ENCODE data around the gene EIPR1. TPM values are rescaled to one million over a fixed set of nuclear protein-coding genes. Genes with fewer than 3 reads are reported as not detected.

The EIPR1 gene
- total and polyA plus RNA-seq, 4 donors = 26.2 to 45.4 (median 36.1) TPM

DNA sequence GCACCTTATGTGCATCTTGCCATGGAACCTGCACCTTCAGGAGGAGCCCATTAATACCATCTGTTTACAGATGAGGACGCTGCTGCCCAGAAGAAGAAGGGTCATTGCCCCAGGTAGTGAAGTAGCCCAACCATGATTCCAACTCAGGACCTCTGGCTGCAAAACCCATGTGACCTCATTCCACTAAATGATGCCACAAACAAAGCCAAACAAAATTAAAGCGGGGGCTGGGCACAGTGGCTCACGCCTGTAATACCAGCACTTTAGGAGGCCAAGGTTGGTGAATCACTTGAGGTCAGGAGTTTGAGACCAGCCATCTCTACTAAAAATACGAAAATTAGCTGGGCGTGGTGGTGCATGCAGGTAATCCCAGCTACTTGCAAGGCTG, 202.1 kb downstream of the EIPR1 start:
- 92% methylated on average over 5 of the region's 5 CpGs for WGBS (ENCODE audit: insufficient coverage)
- Histone ChIP-seq H3K27ac (ENCODE audit: low read depth, low read length) (no peak overlapping the region), H3K4me1 (ENCODE audit: control insufficient read depth, insufficient read depth, low read length) (peaks cover 25% of the 10 kb centered on the region), H3K4me3 (ENCODE audit: low read depth, low read length) (no peak overlapping the region), H3K27me3 (ENCODE audit: control insufficient read depth, insufficient read depth, low read length) (no peaks in the 10 kb centered on the region), H3K9me3 (ENCODE audit: control insufficient read depth, insufficient read depth, low read length) (no peaks in the 10 kb centered on the region), H3K36me3 (ENCODE audit: control insufficient read depth, insufficient read depth, low read length) (peaks cover 58% of the 10 kb centered on the region)
- no peak for DNase-seq (ENCODE audit: low read depth in 4 of 6, low spot score in 6 of 6)

DNA sequence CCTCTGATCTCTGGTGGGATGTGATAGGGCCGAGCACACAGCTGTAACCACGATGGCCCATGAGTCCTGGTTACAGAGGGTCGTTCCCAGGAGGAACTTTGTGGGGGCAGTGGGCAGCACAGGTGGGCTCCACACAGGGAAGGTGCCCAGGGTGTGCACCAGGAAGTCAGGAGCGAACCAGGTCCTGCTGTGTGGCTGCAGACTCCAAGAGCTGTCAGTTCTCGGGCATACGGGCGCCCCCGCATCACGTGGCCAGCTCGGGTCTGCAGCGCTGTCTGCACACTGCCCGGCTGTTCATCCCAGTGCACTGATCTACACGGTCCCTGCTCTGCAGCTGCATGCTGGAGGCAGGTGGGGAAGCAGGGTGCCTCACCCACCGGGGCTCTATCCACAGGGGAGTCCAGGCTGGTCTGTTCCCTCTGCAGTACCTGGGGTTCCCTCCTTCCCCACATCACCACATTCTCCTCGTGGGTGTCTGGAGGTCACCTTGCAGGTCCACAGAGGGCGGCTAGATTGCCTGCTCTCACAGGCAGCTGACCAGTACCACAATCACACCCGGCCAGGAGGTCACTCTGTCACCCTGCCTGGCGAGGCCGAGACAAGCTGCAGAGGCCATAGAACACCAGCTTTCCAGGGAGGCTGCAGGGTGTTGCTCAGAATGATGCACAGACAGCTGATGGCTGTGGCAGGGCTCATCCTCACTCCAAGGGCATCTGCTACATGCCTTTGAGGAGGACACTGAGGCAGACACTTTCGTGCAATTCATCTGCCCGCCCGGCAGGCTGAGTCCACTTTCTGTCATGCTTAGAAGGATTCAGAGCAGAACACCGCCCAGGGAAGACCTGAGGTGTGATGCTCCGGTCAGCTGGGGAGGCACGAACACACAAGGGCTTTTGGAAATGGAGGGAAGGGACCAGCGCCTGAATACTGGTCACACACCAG, 202.7 kb downstream of the EIPR1 start:
- peaks cover 56% of the 10 kb centered on the region for H3K36me3 ChIP-seq (ENCODE audit: control insufficient read depth, insufficient read depth, low read length)
- H3K27ac ChIP-seq (ENCODE audit: low read depth, low read length) = no peak overlapping the region
- peaks cover 25% of the 10 kb centered on the region for H3K4me1 ChIP-seq (ENCODE audit: control insufficient read depth, insufficient read depth, low read length)
- no peaks in the 10 kb centered on the region for H3K9me3 ChIP-seq (ENCODE audit: control insufficient read depth, insufficient read depth, low read length)
- DNase-seq (ENCODE audit: low read depth in 4 of 6, low spot score in 6 of 6) = no peak
- H3K27me3 ChIP-seq (ENCODE audit: control insufficient read depth, insufficient read depth, low read length) = no peaks in the 10 kb centered on the region
- H3K4me3 ChIP-seq (ENCODE audit: low read depth, low read length) = no peak overlapping the region
- whole genome bisulfite sequencing (ENCODE audit: insufficient coverage) = 86% methylated on average over 26 of the region's 26 CpGs

DNA sequence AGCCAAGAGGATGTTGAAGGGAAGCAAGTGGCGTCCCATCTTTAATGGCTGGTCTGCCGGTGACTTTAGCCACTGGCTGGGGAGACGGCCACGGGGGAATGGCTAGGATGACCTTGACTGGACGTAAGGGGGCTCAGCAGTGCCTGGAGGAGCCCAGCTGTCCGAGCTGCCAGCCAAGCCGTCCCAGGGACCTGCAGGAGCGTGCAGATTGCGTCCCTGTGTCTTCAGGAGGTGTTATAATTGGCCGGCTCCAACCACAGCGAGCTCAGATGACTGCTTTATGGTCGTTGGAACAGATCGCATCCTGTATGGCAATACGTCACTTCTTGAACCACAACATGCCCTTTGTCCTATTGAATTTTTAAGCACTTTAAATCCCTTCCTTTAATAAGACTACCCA, 204.6 kb downstream of the EIPR1 start:
- Histone ChIP-seq H3K9me3 (ENCODE audit: control insufficient read depth, insufficient read depth, low read length) (no peaks in the 10 kb centered on the region), H3K4me3 (ENCODE audit: low read depth, low read length) (no peak overlapping the region), H3K27me3 (ENCODE audit: control insufficient read depth, insufficient read depth, low read length) (no peaks in the 10 kb centered on the region), H3K4me1 (ENCODE audit: control insufficient read depth, insufficient read depth, low read length) (peaks cover 22% of the 10 kb centered on the region), H3K36me3 (ENCODE audit: control insufficient read depth, insufficient read depth, low read length) (peaks cover 49% of the 10 kb centered on the region), H3K27ac (ENCODE audit: low read depth, low read length) (no peak overlapping the region)
- DNase-seq (ENCODE audit: low read depth in 4 of 6, low spot score in 6 of 6) = no peak
- WGBS (ENCODE audit: insufficient coverage) = 83% methylated on average over 14 of the region's 14 CpGs

DNA sequence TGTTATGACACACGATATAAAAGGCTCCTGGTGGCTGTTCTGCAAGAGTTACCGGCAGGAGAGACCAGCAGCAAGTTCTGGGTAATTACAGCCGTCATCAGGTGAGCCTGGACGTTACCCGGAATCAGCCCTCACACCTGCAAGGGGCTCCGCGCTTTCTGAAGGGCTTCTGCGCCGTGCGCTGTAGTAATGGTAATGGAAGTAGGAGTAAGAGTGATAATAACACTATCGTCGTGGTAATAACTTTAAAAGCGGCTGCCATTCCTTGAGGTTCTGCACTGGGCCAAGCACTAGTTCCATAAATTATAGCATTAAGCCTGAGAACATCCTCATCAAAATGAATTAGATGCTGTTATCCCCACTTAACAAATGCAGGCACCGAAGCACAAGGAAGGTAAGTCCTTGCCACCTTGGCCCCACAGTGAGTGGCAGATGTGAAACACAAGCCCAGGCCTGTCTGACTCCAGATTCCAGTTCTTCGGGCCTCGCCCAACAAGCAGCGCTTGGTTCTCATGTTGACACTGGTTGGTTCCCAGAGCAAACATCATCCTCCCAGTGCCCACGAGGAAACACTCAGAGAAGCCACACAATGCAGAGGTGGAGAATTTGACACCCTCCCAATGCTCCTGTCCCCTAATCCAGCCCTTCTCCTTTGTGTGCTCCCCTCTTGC, 205.2 kb downstream of the EIPR1 start:
- WGBS (ENCODE audit: insufficient coverage) = 94% methylated on average over 13 of the region's 18 CpGs
- H3K4me3 ChIP-seq (ENCODE audit: low read depth, low read length) = no peak overlapping the region
- H3K36me3 ChIP-seq (ENCODE audit: control insufficient read depth, insufficient read depth, low read length) = peaks cover 49% of the 10 kb centered on the region
- H3K4me1 ChIP-seq (ENCODE audit: control insufficient read depth, insufficient read depth, low read length) = peaks cover 21% of the 10 kb centered on the region
- DNase-seq (ENCODE audit: low read depth in 4 of 6, low spot score in 6 of 6) = no peak
- no peaks in the 10 kb centered on the region for H3K9me3 ChIP-seq (ENCODE audit: control insufficient read depth, insufficient read depth, low read length)
- no peaks in the 10 kb centered on the region for H3K27me3 ChIP-seq (ENCODE audit: control insufficient read depth, insufficient read depth, low read length)
- no peak overlapping the region for H3K27ac ChIP-seq (ENCODE audit: low read depth, low read length)

DNA sequence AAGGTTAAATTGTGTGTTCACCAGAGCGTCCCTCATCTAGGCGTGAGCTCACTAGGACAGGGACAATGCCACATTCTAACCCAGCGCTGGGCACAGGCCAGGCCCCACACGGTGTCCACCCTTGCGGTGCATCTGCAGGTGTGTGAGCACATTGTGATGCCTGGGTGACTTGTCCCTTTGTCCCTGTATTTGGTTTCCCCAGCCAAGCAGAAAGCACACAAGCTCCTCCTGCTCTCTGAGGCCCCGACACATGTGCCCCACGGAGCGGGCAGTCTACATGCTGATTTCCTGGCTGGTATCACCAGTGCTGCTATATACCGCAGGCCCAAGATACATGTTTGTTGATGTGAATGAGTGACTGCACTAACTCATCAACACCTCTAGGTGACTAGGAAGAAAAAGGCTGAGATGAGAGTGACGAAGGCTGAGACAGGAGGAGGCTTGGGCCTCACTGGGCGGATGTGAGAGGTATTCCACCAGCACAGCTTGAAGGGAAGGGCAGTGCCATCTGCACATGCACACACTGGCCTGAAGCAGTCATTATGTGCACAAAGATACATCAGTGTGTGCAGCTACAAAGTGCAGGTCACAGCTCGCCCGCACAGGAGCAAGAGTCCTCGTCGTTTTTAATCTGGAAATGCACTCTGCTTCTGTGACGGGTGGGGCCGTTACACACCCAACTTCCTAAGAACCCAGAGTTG, 205.9 kb downstream of the EIPR1 start:
- 89% methylated on average over 13 of the region's 17 CpGs for WGBS (ENCODE audit: insufficient coverage)
- Histone ChIP-seq H3K9me3 (ENCODE audit: control insufficient read depth, insufficient read depth, low read length) (no peaks in the 10 kb centered on the region), H3K27ac (ENCODE audit: low read depth, low read length) (no peak overlapping the region), H3K36me3 (ENCODE audit: control insufficient read depth, insufficient read depth, low read length) (peaks cover 43% of the 10 kb centered on the region), H3K4me1 (ENCODE audit: control insufficient read depth, insufficient read depth, low read length) (peaks cover 20% of the 10 kb centered on the region), H3K4me3 (ENCODE audit: low read depth, low read length) (no peak overlapping the region), H3K27me3 (ENCODE audit: control insufficient read depth, insufficient read depth, low read length) (no peaks in the 10 kb centered on the region)
- DNase-seq (ENCODE audit: low read depth in 4 of 6, low spot score in 6 of 6) = no peak

DNA sequence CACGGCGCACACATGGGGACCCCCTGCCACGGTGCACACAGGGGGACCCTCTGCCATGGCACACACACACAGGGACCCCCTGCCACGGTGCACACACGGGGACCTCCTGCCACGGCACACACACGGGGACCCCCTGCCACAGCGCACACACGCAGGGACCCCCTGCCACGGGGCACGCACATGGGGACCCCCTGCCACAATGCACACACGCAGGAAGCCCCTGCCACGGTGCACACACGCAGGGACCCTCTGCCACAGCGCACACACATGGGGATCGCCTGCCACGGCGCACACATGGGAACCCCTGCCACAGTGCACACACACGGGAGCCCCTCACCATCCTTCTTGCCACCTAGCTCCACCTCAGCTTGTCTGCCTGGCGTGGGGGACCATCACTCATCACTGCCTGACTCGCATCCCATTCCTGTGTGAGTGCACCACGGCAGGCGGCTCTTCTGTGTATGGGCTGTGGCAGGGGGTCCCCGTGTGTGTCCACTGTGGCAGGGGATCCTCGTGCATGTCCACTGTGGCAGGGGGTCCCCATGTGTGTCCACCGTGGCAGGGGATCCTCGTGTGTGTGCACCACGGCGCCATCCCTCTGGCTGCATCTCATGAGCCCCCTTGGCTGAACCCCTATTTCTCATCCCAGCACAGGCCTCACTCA, 206.7 kb downstream of the EIPR1 start:
- WGBS (ENCODE audit: insufficient coverage) = 94% methylated on average over 29 of the region's 29 CpGs
- Histone ChIP-seq H3K27me3 (ENCODE audit: control insufficient read depth, insufficient read depth, low read length) (no peaks in the 10 kb centered on the region), H3K4me1 (ENCODE audit: control insufficient read depth, insufficient read depth, low read length) (peaks cover 12% of the 10 kb centered on the region), H3K9me3 (ENCODE audit: control insufficient read depth, insufficient read depth, low read length) (no peaks in the 10 kb centered on the region), H3K27ac (ENCODE audit: low read depth, low read length) (no peak overlapping the region), H3K36me3 (ENCODE audit: control insufficient read depth, insufficient read depth, low read length) (peaks cover 38% of the 10 kb centered on the region), H3K4me3 (ENCODE audit: low read depth, low read length) (no peak overlapping the region)
- no peak for DNase-seq (ENCODE audit: low read depth in 4 of 6, low spot score in 6 of 6)

DNA sequence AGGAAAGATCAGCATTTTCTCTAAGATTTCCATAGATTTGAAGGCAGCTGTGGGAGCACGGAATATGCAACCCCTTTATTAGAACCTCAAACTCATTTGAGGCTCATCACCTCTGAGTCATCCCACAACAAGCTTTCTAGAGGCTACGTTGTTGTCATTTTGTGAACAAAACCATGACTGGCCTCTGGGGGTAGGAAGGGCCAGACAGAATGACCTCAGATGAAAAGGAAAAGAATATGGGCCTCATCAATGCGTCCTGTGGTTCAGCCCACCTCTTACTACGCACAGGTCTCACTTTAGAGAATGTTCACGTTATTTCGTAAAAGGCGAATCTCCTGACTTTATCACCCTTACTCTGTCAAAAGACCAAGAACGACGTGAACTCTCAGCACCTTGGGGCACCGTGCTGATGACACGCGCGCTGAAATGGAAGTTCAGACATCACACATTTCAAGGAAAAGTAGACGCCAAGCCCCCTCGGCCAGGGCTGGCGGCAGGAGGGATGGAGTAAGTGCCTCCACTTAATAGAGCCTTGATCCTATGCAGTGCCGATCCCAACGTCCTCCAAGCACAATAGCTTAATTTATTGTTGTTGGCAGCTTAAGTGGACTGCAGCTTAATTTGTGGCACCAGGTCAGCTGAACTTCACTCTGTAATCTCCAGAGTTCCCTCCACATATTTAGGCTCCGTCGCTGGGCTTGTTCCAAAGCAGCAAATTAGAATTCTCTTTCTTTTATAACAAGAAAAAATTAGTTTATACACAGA, 208.3 kb downstream of the EIPR1 start:
- Histone ChIP-seq H3K36me3 (ENCODE audit: control insufficient read depth, insufficient read depth, low read length) (peaks cover 28% of the 10 kb centered on the region), H3K27me3 (ENCODE audit: control insufficient read depth, insufficient read depth, low read length) (no peaks in the 10 kb centered on the region), H3K4me3 (ENCODE audit: low read depth, low read length) (no peak overlapping the region), H3K4me1 (ENCODE audit: control insufficient read depth, insufficient read depth, low read length) (peaks cover 12% of the 10 kb centered on the region), H3K27ac (ENCODE audit: low read depth, low read length) (no peak overlapping the region), H3K9me3 (ENCODE audit: control insufficient read depth, insufficient read depth, low read length) (no peaks in the 10 kb centered on the region)
- WGBS (ENCODE audit: insufficient coverage) = 49% methylated on average over 15 of the region's 20 CpGs
- peak in 2 of 6 donors; percentile 25 to 58 for DNase-seq (ENCODE audit: low read depth in 4 of 6, low spot score in 6 of 6)

DNA sequence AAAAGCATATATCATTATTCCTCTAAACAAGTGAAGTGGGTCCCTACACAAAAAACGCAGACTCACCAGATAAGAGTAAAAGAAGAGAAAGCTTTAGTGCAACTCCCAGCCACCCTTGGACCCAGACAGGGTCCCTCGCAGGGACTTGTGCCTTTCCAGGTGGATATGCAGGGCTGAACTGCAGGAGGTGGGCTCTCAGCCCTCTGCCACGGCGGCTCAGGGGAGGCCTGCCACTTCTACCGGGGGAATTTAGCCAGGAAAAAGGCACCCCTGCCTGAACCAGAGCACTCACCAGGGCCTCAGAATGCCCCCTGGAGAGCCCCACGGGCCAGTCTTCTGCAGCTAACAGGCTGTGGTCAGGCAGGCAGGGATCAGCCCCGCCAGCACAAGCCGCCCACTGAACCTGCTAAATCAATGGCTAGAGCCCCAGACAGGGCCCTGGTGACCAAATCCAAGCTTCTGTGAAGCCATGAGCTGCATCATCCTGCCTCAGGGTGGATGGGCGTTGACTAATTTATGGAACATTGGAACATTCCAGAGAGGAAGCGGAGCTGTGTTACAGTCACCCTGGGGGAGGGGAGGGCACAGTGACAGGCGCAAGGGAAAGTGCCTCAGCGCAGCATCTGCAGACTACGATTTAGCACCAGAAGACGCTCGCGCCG, 209.3 kb downstream of the EIPR1 start:
- H3K27ac ChIP-seq (ENCODE audit: low read depth, low read length) = no peak overlapping the region
- DNase-seq (ENCODE audit: low read depth in 4 of 6, low spot score in 6 of 6) = peak in 1 of 6 donors; percentile 37
- H3K4me1 ChIP-seq (ENCODE audit: control insufficient read depth, insufficient read depth, low read length) = peaks cover 12% of the 10 kb centered on the region
- WGBS (ENCODE audit: insufficient coverage) = 50% methylated on average over 8 of the region's 17 CpGs
- H3K9me3 ChIP-seq (ENCODE audit: control insufficient read depth, insufficient read depth, low read length) = peaks cover under 1% of the 10 kb centered on the region
- no peaks in the 10 kb centered on the region for H3K27me3 ChIP-seq (ENCODE audit: control insufficient read depth, insufficient read depth, low read length)
- H3K4me3 ChIP-seq (ENCODE audit: low read depth, low read length) = no peak overlapping the region
- H3K36me3 ChIP-seq (ENCODE audit: control insufficient read depth, insufficient read depth, low read length) = peaks cover 28% of the 10 kb centered on the region

Data from spinal cord (tissue), 10 donors.